NT2/D1 (cell line): ENCODE data around the gene KCNH3.

Source experiments
- SUZ12 ChIP-seq: IDR thresholded peaks from 2 replicates; pipeline ENCODE4 v1.6.1; 2011; ENCODE audit not compliant: insufficient read length, insufficient read depth; ENCODE audit errors: extremely low read depth
- YY1 ChIP-seq: IDR thresholded peaks from 2 replicates; pipeline ENCODE4 v1.6.1; 2011; ENCODE audit not compliant: insufficient read length, insufficient read depth
- ZNF274 ChIP-seq: IDR thresholded peaks from 2 replicates; pipeline ENCODE4 v1.6.1; 2011; ENCODE audit warnings: mild to moderate bottlenecking, low read depth, low read length

DNA sequence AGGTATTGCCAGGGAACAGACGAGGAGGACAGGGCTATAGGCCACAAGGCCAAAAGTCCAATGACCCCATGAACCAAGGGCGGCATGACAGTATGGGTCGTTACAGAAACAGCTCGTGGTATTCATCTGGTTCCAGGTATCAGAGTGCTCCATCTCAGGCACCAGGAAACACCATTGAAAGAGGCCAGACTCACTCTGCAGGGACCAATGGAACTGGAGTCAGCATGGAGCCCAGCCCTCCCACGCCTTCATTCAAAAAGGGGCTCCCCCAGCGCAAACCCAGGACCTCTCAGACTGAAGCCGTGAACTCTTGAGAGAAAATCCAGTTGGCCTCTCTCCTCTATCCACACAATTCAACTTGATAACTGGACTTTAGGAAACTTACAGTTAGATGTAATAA lies 12.9 kb upstream of the KCNH3 start:
- TF ChIP-seq ZNF274 = no peak
- no peak for TF ChIP-seq YY1
- no peak for TF ChIP-seq SUZ12
